Neural cell (in vitro differentiated cells): ENCODE data around the gene FCHSD1. TPM values are rescaled to one million over a fixed set of nuclear protein-coding genes. Genes with fewer than 3 reads are reported as not detected.

Experiments
- H2AFZ ChIP-seq: fragments of 200-600, 300-800 bp; sonication (generic), shearing (Covaris generic); 2 replicates; pipeline ENCODE4 v1.6.0; 2014; ENCODE audit warnings: low read depth, mild to moderate bottlenecking, antibody characterized with exemption, low read length, moderate library complexity
- H3F3A ChIP-seq: fragments of 200-600 bp; shearing (Covaris generic); 2 replicates; pipeline ENCODE4 v1.6.1; 2016; ENCODE audit warnings: mild to moderate bottlenecking, moderate library complexity, mixed read lengths, antibody characterized with exemption, low read length; ENCODE audit not compliant: insufficient read depth, poor library complexity, severe bottlenecking
- H3K27ac ChIP-seq: fragments of 200-600, 300-800 bp; sonication (generic), shearing (Covaris generic); 2 replicates; pipeline ENCODE4 v1.5.1; 2014; ENCODE audit warnings: mild to moderate bottlenecking, low read length, moderate library complexity
- H3K27me3 ChIP-seq: fragments of 300-800, 200-600 bp; sonication (generic), shearing (Covaris generic); 2 replicates; pipeline ENCODE4 v1.6.0; 2014; ENCODE audit warnings: mild to moderate bottlenecking, low read depth, low read length, moderate library complexity; ENCODE audit not compliant: insufficient read depth
- H3K36me3 ChIP-seq: fragments of 300-800, 200-600 bp; sonication (generic), shearing (Covaris generic); 2 replicates; pipeline ENCODE4 v1.5.1; 2014; ENCODE audit warnings: mild to moderate bottlenecking, antibody characterized with exemption, low read length, moderate library complexity; ENCODE audit not compliant: insufficient read depth
- H3K4me2 ChIP-seq: fragments of 300-800, 200-600 bp; sonication (generic), shearing (Covaris generic); 2 replicates; pipeline ENCODE4 v1.6.0; 2014; ENCODE audit warnings: mild to moderate bottlenecking, low read length
- H3K4me3 ChIP-seq: fragments of 300-800, 200-600 bp; sonication (generic), shearing (Covaris generic); 2 replicates; pipeline ENCODE4 v1.5.1; 2014; ENCODE audit warnings: mild to moderate bottlenecking, low read length, moderate library complexity
- H3K79me2 ChIP-seq: fragments of 200-600 bp; shearing (Covaris generic); replicated peaks from 2 replicates; pipeline ENCODE4 v1.6.0; 2014; ENCODE audit warnings: mild to moderate bottlenecking, low read length, moderate library complexity; ENCODE audit not compliant: insufficient read depth
- H3K9ac ChIP-seq: fragments of 300-800, 200-600 bp; sonication (generic), shearing (Covaris generic); 2 replicates; pipeline ENCODE4 v1.6.1; 2016; ENCODE audit warnings: mild to moderate bottlenecking, low read length, mixed read lengths
- H3K9me2 ChIP-seq: fragments of 200-600 bp; shearing (Covaris generic); 2 replicates; pipeline ENCODE4 v1.6.1; 2016; ENCODE audit warnings: mild to moderate bottlenecking, low read length, mixed read lengths; ENCODE audit not compliant: insufficient read depth
- H3K9me3 ChIP-seq: fragments of 200-600, 300-800 bp; sonication (generic), shearing (Covaris generic); 2 replicates; pipeline ENCODE4 v1.6.1; 2016; ENCODE audit warnings: mild to moderate bottlenecking, mixed run types, low read length, moderate library complexity, mixed read lengths
- H4K20me1 ChIP-seq: fragments of 200-600 bp; shearing (Covaris generic); 2 replicates; pipeline ENCODE4 v1.6.1; 2016; ENCODE audit warnings: mild to moderate bottlenecking, mixed run types; ENCODE audit not compliant: insufficient read depth
- EP300 ChIP-seq: fragments of 450-650 bp; conservative IDR thresholded peaks from 2 replicates; pipeline ENCODE4 v1.6.1; 2014; ENCODE audit warnings: antibody characterized with exemption, mild to moderate bottlenecking, moderate library complexity; ENCODE audit not compliant: poor library complexity, severe bottlenecking
- EZH2 ChIP-seq: fragments of 200-600, 300-800 bp; shearing (Covaris generic), sonication (generic); IDR thresholded peaks from 2 replicates; pipeline ENCODE4 v1.6.1; 2014; ENCODE audit warnings: antibody characterized with exemption, low read length, borderline replicate concordance, mild to moderate bottlenecking; ENCODE audit not compliant: insufficient read depth, poor library complexity, severe bottlenecking
- MXI1 ChIP-seq: fragments of 450-650 bp; conservative IDR thresholded peaks from 2 replicates; pipeline ENCODE4 v1.6.1; 2014; ENCODE audit warnings: antibody characterized with exemption, mild to moderate bottlenecking; ENCODE audit not compliant: poor library complexity, severe bottlenecking
- POLR2AphosphoS5 ChIP-seq: IDR thresholded peaks from 2 replicates; pipeline ENCODE4 v1.6.1; 2012
- RAD21 ChIP-seq: fragments of 450-650 bp; conservative IDR thresholded peaks from 2 replicates; pipeline ENCODE4 v1.6.1; 2014; ENCODE audit warnings: antibody characterized with exemption, mild to moderate bottlenecking, moderate library complexity
- SMC3 ChIP-seq: fragments of 450-650 bp; conservative IDR thresholded peaks from 2 replicates; pipeline ENCODE4 v1.6.1; 2014; ENCODE audit warnings: antibody characterized with exemption, mild to moderate bottlenecking, moderate library complexity; ENCODE audit not compliant: poor library complexity
- TAF1 ChIP-seq: IDR thresholded peaks from 2 replicates; pipeline ENCODE4 v1.6.1; 2012; ENCODE audit warnings: low read depth
- polyA plus RNA-seq: library from polyadenylated mRNA; depleted of rRNA; stranded (reverse); fragments of >200 nt; gene quantifications from 2 replicates; pipeline ENCODE4 v1.2.3, GENCODE V29; 2014
- TF ChIP-seq, protein P1 (sequence below): IDR thresholded peaks from 2 replicates; pipeline ENCODE4 v1.6.1; 2012; ENCODE audit warnings: borderline replicate concordance
- TF ChIP-seq, protein P2 (sequence below): fragments of 450-650 bp; IDR thresholded peaks from 2 replicates; pipeline ENCODE4 v1.5.1; 2014; ENCODE audit warnings: antibody characterized with exemption, mild to moderate bottlenecking, moderate library complexity; ENCODE audit not compliant: poor library complexity, severe bottlenecking

Gene FCHSD1
- polyA plus RNA-seq, 1 donor from 2014 or later, result 3.9 TPM

DNA sequence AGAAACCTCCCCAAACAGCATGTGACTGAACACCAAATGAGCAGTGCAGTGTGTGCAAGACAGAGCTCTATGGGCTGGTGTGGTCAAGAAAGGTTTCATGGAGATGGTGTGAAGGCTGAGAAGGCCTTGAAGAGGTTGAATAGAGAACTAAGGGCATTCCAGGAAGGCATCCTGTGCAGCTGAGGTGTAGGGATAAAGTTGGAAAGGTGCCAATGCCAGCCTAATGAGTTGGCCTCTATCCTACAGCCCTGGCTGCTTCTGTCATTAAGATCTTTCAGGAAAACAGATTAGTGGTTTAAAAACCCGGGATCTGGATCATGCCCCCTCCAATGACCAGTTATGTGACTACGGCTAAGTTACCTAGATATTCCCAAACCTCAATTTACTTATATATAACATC lies 18.6 kb downstream of the FCHSD1 start:
- no peak overlapping the region for H2AFZ ChIP-seq
- H3K9me3 ChIP-seq, result no peaks in the 10 kb centered on the region
- H3K79me2 ChIP-seq, result peaks cover 25% of the 10 kb centered on the region
- no peaks in the 10 kb centered on the region for H3K9me2 ChIP-seq
- TF ChIP-seq POLR2AphosphoS5, result no peak
- TF ChIP-seq, protein P1, sequence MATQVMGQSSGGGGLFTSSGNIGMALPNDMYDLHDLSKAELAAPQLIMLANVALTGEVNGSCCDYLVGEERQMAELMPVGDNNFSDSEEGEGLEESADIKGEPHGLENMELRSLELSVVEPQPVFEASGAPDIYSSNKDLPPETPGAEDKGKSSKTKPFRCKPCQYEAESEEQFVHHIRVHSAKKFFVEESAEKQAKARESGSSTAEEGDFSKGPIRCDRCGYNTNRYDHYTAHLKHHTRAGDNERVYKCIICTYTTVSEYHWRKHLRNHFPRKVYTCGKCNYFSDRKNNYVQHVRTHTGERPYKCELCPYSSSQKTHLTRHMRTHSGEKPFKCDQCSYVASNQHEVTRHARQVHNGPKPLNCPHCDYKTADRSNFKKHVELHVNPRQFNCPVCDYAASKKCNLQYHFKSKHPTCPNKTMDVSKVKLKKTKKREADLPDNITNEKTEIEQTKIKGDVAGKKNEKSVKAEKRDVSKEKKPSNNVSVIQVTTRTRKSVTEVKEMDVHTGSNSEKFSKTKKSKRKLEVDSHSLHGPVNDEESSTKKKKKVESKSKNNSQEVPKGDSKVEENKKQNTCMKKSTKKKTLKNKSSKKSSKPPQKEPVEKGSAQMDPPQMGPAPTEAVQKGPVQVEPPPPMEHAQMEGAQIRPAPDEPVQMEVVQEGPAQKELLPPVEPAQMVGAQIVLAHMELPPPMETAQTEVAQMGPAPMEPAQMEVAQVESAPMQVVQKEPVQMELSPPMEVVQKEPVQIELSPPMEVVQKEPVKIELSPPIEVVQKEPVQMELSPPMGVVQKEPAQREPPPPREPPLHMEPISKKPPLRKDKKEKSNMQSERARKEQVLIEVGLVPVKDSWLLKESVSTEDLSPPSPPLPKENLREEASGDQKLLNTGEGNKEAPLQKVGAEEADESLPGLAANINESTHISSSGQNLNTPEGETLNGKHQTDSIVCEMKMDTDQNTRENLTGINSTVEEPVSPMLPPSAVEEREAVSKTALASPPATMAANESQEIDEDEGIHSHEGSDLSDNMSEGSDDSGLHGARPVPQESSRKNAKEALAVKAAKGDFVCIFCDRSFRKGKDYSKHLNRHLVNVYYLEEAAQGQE, result no peak
- TF ChIP-seq MXI1, result no peak
- no peak for TF ChIP-seq SMC3
- TF ChIP-seq RAD21, result no peak
- TF ChIP-seq EZH2, result no peak
- TF ChIP-seq, protein P2, sequence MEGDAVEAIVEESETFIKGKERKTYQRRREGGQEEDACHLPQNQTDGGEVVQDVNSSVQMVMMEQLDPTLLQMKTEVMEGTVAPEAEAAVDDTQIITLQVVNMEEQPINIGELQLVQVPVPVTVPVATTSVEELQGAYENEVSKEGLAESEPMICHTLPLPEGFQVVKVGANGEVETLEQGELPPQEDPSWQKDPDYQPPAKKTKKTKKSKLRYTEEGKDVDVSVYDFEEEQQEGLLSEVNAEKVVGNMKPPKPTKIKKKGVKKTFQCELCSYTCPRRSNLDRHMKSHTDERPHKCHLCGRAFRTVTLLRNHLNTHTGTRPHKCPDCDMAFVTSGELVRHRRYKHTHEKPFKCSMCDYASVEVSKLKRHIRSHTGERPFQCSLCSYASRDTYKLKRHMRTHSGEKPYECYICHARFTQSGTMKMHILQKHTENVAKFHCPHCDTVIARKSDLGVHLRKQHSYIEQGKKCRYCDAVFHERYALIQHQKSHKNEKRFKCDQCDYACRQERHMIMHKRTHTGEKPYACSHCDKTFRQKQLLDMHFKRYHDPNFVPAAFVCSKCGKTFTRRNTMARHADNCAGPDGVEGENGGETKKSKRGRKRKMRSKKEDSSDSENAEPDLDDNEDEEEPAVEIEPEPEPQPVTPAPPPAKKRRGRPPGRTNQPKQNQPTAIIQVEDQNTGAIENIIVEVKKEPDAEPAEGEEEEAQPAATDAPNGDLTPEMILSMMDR, result no peak
- TF ChIP-seq TAF1, result no peak
- no peak for TF ChIP-seq EP300
- no peak overlapping the region for H3K9ac ChIP-seq
- H3K4me2 ChIP-seq, result no peak overlapping the region
- no peak overlapping the region for H3K4me3 ChIP-seq
- no peaks in the 10 kb centered on the region for H3K27me3 ChIP-seq
- no peaks in the 10 kb centered on the region for H3F3A ChIP-seq
- no peaks in the 10 kb centered on the region for H4K20me1 ChIP-seq
- no peak overlapping the region for H3K27ac ChIP-seq
- H3K36me3 ChIP-seq, result peaks cover 13% of the 10 kb centered on the region

DNA sequence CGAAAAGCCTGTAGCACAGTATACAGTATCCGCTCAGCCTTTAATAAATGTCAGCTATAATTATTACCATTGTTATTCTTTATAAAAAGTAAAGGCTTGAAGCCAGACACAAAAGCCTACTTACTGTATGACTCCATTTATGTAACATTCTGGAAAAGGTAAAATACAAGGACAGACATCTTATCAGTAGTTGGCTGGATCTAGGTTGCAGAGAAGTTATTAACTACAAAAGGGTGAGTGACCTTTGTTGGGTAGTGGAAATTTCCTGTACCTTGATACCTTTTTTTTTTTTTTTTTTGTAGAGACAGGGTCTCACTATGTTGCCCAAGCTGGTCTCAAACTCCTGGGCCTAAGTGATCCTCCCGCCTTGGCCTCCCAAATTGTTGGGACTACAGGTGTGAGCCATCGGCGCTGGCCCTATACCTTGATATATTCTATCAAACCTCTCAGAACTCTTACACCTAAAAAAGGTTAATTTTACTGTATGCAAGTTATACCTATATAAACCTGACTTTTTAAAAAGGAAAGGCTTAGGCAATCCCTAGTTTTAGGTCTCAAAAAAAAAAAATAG lies 20.6 kb downstream of the FCHSD1 start:
- Histone ChIP-seq H2AFZ (no peak overlapping the region), H3K9ac (no peak overlapping the region), H3K36me3 (peaks cover 13% of the 10 kb centered on the region), H3K79me2 (peaks cover 16% of the 10 kb centered on the region), H3K27me3 (no peaks in the 10 kb centered on the region), H3F3A (no peaks in the 10 kb centered on the region), H4K20me1 (no peaks in the 10 kb centered on the region), H3K9me3 (no peaks in the 10 kb centered on the region), H3K27ac (no peak overlapping the region), H3K4me2 (no peak overlapping the region), H3K9me2 (no peaks in the 10 kb centered on the region), H3K4me3 (no peak overlapping the region)
- TF ChIP-seq TAF1, result no peak
- TF ChIP-seq SMC3, result no peak
- TF ChIP-seq, protein P2, result no peak
- TF ChIP-seq RAD21, result no peak
- TF ChIP-seq POLR2AphosphoS5, result no peak
- no peak for TF ChIP-seq EZH2
